Small intestine (tissue), 7 donors: ENCODE results near the gene GPS1. TPM values are rescaled to one million over a fixed set of nuclear protein-coding genes. Genes with fewer than 3 reads are reported as not detected.

Experiments
- DNase-seq, 2 donors: peaks; one replicate each; pipeline versions ENCODE4 v3.0.0 to v3.0.0-alpha.2; 2013
- FAIRE-seq: peaks from 2 replicates; lab custom pipeline; 2012; peaks lifted over from hg19 to GRCh38; lab: Jason Lieb, UNC
- H3K27ac ChIP-seq, 3 donors: one replicate each; pipeline ENCODE4 v1.5.1; 2013; ENCODE audit warnings: low read length in 2 of 3, mild to moderate bottlenecking in 2 of 3, control low read depth in 1 of 3, inconsistent platforms in 1 of 3, low read depth in 1 of 3, moderate library complexity in 1 of 3
- H3K27me3 ChIP-seq, 3 donors: one replicate each; pipeline ENCODE4 v1.6.1; 2013; ENCODE audit warnings: low read length in 3 of 3, inconsistent platforms in 1 of 3; ENCODE audit not compliant: control insufficient read depth in 3 of 3, insufficient read depth in 3 of 3
- H3K36me3 ChIP-seq, 3 donors: one replicate each; pipeline ENCODE4 v1.6.1; 2013; ENCODE audit warnings: low read length in 3 of 3, inconsistent platforms in 1 of 3, low read depth in 1 of 3, mild to moderate bottlenecking in 1 of 3, moderate library complexity in 1 of 3; ENCODE audit not compliant: control insufficient read depth in 3 of 3, insufficient read depth in 2 of 3
- H3K4me1 ChIP-seq, 3 donors: one replicate each; pipeline ENCODE4 v1.6.1; 2013; ENCODE audit warnings: low read length in 2 of 3, inconsistent platforms in 1 of 3, low read depth in 1 of 3, mild to moderate bottlenecking in 1 of 3, moderate library complexity in 1 of 3; ENCODE audit not compliant: control insufficient read depth in 3 of 3, insufficient read depth in 2 of 3
- H3K4me3 ChIP-seq, 3 donors: one replicate each; pipeline ENCODE4 v1.5.1; 2013; ENCODE audit warnings: low read length in 3 of 3, control low read depth in 1 of 3, inconsistent platforms in 1 of 3, low read depth in 1 of 3, mild to moderate bottlenecking in 1 of 3, moderate library complexity in 1 of 3
- H3K9me3 ChIP-seq, 2 donors: one replicate each; pipeline ENCODE4 v1.6.1; 2013; ENCODE audit warnings: low read depth in 1 of 2, low read length in 1 of 2; ENCODE audit not compliant: control insufficient read depth in 2 of 2, insufficient read depth in 1 of 2
- WGBS, 3 donors: extraction: QIAGEN DNeasy Blood & Tissue Kit; methylation state at CpG; one replicate each; pipeline ENCODE4 v1.1.7; 2013; 5-methylcytosine and 5-hydroxymethylcytosine counted together
- polyA plus RNA-seq, 4 donors: library from polyadenylated mRNA; stranded (reverse) in 3 of 4; unstranded in 1 of 4; fragments of 200-250 nt in 3 of 4; fragments of 120-200 nt in 1 of 4; gene quantifications; one replicate each; pipeline versions ENCODE4 v1.2.1 to v1.2.3, GENCODE V29; 2013
- donor health status: healthy with polysubstance abuse.
- donor health status: control.
- donor health status: control.
- donor health status: Bipolar disorder and iron deficiency.
- donor health status: healthy.

The GPS1 gene
- polyA plus RNA-seq, 4 donors, result 80.4 to 161 (median 120) TPM

DNA sequence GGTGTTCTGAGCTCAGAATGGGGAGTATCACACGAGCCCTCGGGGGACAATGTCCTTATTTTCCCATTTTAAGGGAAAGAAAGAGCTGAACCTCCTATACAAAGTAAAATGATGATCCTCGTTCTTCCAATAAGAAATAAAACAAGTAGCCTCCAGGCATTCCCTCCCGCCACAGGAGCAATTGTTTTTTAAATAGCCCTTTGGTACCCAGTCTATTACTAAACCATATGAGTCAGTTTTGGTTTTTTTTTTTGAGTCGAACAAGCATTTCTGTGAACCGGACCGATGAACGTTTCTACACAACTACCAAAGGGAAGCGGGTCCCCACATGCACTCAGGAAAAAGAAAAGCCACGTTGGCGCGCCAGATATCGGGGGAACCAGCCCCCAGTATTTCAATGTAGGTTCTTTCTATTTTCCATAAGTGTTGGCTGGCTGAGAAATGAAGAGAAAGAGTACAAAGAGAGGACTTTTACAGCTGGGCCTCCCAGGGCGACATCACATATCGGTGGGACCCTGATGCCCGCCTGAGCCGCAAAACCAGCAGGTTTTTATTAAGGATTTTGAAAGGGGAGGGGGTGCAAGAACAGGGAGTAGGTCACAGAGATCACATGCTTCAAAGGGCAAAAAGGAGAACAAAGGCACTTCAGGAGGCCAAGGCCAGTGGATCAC, 10.4 kb upstream of the GPS1 start:
- Histone ChIP-seq H3K36me3 (peaks cover 0 to 5% (median 0%) of the 10 kb centered on the region in 3 donors), H3K4me1 (peaks cover under 1 to 13% (median 3%) of the 10 kb centered on the region in 3 donors), H3K4me3 (no peak overlapping the region), H3K27me3 (no peaks in the 10 kb centered on the region), H3K27ac (no peak overlapping the region), H3K9me3 (no peaks in the 10 kb centered on the region)
- DNase-seq (no peak), FAIRE-seq (no peak)
- WGBS, 3 donors, result 86 to 88% (median 86%) methylated on average over 17 of the region's 17 CpGs

GRCh38 chr17:82042649-82043048, 9.0 kb upstream of the GPS1 start:
- H3K36me3 ChIP-seq, result peaks cover 0 to 14% (median 0%) of the 10 kb centered on the region in 3 donors
- 85 to 93% (median 92%) methylated on average over 9 of the region's 9 CpGs for WGBS, 3 donors
- no peak for FAIRE-seq
- H3K4me3 ChIP-seq, result no peak overlapping the region
- no peak for DNase-seq
- no peaks in the 10 kb centered on the region for H3K27me3 ChIP-seq
- H3K9me3 ChIP-seq, result no peaks in the 10 kb centered on the region
- peaks cover 0 to 5% (median 0%) of the 10 kb centered on the region in 3 donors for H3K4me1 ChIP-seq
- H3K27ac ChIP-seq, result no peak overlapping the region

GRCh38 chr17:82043507-82043906, 8.2 kb upstream of the GPS1 start:
- FAIRE-seq (no peak), DNase-seq (no peak)
- Histone ChIP-seq H3K9me3 (no peaks in the 10 kb centered on the region), H3K27me3 (no peaks in the 10 kb centered on the region), H3K4me3 (no peak overlapping the region), H3K27ac (no peak overlapping the region), H3K36me3 (peaks cover 0 to 22% (median 2%) of the 10 kb centered on the region in 3 donors), H3K4me1 (no peaks in the 10 kb centered on the region)
- WGBS, 3 donors, result 76 to 90% (median 88%) methylated on average over 16 of the region's 16 CpGs

DNA sequence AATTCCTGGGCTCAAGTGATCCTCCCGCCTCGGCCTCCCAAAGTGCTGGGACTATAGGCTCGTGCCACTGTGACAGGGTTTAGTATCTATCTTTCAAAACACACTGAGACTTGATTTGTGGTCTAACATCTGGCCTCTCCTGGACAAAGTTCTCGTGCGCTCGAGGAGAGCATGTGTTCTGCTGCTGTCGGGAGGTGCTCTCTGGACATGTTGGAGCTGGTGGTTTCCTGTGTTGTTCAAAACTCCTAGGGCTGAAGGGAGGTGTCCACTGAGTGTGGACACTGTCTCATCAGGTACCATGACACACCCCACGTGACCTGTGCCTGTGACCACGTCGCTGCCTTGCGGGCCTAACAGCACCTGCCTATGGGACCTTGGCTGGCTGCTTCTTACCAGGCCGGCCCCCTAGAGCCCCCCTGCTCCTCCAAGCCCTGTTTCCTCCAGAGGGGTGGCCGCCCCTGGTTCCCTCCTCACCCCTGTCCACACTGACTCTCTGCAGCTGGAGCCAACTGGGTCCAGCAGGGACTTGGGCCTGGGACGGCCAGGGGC, 5.7 kb upstream of the GPS1 start:
- WGBS, 3 donors, result 59 to 74% (median 60%) methylated on average over 14 of the region's 14 CpGs
- H3K27ac ChIP-seq, result no peak overlapping the region
- peaks cover 0 to 42% (median 2%) of the 10 kb centered on the region in 3 donors for H3K36me3 ChIP-seq
- FAIRE-seq, result no peak
- H3K4me1 ChIP-seq, result peaks cover 0 to 8% (median 1%) of the 10 kb centered on the region in 3 donors
- no peak for DNase-seq
- H3K4me3 ChIP-seq, result no peak overlapping the region
- H3K9me3 ChIP-seq, result no peaks in the 10 kb centered on the region
- no peaks in the 10 kb centered on the region for H3K27me3 ChIP-seq

GRCh38 chr17:82046903-82047302, 4.8 kb upstream of the GPS1 start:
- H3K36me3 ChIP-seq, result peaks cover 0 to 42% (median 2%) of the 10 kb centered on the region in 3 donors
- no peak for FAIRE-seq
- H3K4me1 ChIP-seq, result peaks cover 0 to 8% (median 1%) of the 10 kb centered on the region in 3 donors
- 92 to 94% (median 92%) methylated on average over 21 of the region's 21 CpGs for WGBS, 3 donors
- H3K9me3 ChIP-seq, result no peaks in the 10 kb centered on the region
- no peak overlapping the region for H3K4me3 ChIP-seq
- no peaks in the 10 kb centered on the region for H3K27me3 ChIP-seq
- DNase-seq, result no peak
- no peak overlapping the region for H3K27ac ChIP-seq

DNA sequence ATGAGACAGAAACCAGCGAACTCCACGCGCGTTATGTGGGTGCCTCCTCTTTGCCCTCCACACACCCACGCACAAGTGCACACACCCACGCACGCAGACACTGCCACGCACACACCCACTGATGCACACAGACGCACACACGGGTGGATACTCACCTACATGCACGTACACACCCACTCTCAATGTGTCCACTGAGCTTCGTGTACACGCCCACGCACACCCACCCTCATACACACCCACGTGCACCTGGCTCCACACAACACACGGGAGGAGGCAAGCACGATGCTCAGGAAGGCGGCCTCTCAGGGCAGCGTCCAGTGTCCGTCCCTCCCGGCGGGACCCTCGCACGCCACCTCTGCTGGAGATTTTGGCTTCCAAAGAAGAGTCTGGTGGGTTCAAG, 4.3 kb upstream of the GPS1 start:
- DNase-seq (no peak), FAIRE-seq (no peak)
- Histone ChIP-seq H3K36me3 (peaks cover 0 to 42% (median 2%) of the 10 kb centered on the region in 3 donors), H3K4me3 (no peak overlapping the region), H3K9me3 (no peaks in the 10 kb centered on the region), H3K27me3 (no peaks in the 10 kb centered on the region), H3K27ac (no peak overlapping the region), H3K4me1 (peaks cover 0 to 8% (median 1%) of the 10 kb centered on the region in 3 donors)
- 84 to 86% (median 86%) methylated on average over 24 of the region's 24 CpGs for WGBS, 3 donors

GRCh38 chr17:82047914-82048570, 3.7 kb upstream of the GPS1 start:
- H3K27me3 ChIP-seq, result no peaks in the 10 kb centered on the region
- H3K27ac ChIP-seq, result no peak overlapping the region
- peaks cover 2 to 14% (median 3%) of the 10 kb centered on the region in 3 donors for H3K4me1 ChIP-seq
- no peaks in the 10 kb centered on the region for H3K9me3 ChIP-seq
- peaks cover 0 to 45% (median 2%) of the 10 kb centered on the region in 3 donors for H3K36me3 ChIP-seq
- no peak for DNase-seq
- 91 to 93% (median 93%) methylated on average over 23 to 25 of the region's 25 CpGs for WGBS, 3 donors
- H3K4me3 ChIP-seq, result no peak overlapping the region
- FAIRE-seq, result no peak

- no peak for DNase-seq
- 87 to 91% (median 89%) methylated on average over 17 to 20 of the region's 20 CpGs for WGBS, 3 donors
Observed at GRCh38 chr17:82048571-82048971, 3.1 kb upstream of the GPS1 start.

More at GRCh38 chr17:82048571-82048971, 3.1 kb upstream of the GPS1 start:
- FAIRE-seq, result no peak
- H3K4me1 ChIP-seq, result peaks cover 2 to 18% (median 4%) of the 10 kb centered on the region in 3 donors
- H3K36me3 ChIP-seq, result peaks cover 0 to 50% (median 2%) of the 10 kb centered on the region in 3 donors
- no peak overlapping the region for H3K4me3 ChIP-seq
- no peaks in the 10 kb centered on the region for H3K9me3 ChIP-seq
- H3K27me3 ChIP-seq, result no peaks in the 10 kb centered on the region
- no peak overlapping the region for H3K27ac ChIP-seq
